ENCODE measurements around the gene CTSC.
A peak's percentile ranks its signal among the peaks of the same experiment; 100 is the strongest.

The CTSC gene

DNA sequence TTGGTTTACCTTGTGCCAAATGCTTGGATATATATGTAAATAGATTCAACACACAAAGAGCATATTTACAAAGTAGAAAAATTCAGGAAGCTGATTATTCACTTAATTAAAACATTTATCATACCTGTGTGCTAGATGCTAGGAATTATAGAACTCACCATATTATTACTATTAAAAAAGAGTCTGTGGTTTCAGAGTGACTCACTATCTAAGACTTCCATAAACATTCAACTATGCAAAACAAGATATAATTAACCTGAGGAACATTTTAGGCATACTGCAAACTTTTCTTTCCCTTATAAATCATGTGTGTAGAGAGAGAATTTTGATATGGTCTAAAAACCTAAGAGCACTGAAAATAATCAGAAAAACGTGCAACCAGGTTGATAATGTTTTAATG, 27.3 kb downstream of the CTSC start:
- TF ChIP-seq, protein P1, sequence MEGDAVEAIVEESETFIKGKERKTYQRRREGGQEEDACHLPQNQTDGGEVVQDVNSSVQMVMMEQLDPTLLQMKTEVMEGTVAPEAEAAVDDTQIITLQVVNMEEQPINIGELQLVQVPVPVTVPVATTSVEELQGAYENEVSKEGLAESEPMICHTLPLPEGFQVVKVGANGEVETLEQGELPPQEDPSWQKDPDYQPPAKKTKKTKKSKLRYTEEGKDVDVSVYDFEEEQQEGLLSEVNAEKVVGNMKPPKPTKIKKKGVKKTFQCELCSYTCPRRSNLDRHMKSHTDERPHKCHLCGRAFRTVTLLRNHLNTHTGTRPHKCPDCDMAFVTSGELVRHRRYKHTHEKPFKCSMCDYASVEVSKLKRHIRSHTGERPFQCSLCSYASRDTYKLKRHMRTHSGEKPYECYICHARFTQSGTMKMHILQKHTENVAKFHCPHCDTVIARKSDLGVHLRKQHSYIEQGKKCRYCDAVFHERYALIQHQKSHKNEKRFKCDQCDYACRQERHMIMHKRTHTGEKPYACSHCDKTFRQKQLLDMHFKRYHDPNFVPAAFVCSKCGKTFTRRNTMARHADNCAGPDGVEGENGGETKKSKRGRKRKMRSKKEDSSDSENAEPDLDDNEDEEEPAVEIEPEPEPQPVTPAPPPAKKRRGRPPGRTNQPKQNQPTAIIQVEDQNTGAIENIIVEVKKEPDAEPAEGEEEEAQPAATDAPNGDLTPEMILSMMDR (IDR thresholded peaks at IDR 0.05; ENCODE audit: low read length, missing control alignments): no peak
- peak; percentile 32 for DNase-seq (ENCODE audit: low read depth)
- no peak overlapping the region for H3K4me3 ChIP-seq (replicated peaks; ENCODE audit: low read depth, low read length)

DNA sequence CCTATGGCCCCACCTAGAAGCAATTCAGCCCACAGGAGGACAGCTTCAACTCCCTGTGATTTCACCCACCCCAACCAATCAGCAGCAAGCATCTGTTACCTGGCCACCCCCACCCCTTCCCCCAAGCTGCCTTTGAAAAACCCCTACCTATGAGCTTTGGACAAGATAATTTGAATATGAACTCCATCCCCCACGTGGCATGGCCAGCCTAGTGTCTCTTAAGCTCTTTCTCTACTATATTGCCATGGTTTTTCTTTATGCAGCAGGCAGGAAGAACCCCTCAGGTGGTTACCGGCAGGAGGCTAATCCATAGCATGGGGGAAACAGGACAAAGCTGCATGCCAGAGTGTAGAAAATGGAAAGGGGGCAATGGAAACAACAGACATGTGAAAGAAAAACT, 29.0 kb downstream of the CTSC start:
- no peak overlapping the region for H3K4me3 ChIP-seq (replicated peaks; ENCODE audit: low read depth, low read length)
- TF ChIP-seq, protein P1 (IDR thresholded peaks at IDR 0.05; ENCODE audit: low read length, missing control alignments): no peak
- DNase-seq (ENCODE audit: low read depth): no peak

DNA sequence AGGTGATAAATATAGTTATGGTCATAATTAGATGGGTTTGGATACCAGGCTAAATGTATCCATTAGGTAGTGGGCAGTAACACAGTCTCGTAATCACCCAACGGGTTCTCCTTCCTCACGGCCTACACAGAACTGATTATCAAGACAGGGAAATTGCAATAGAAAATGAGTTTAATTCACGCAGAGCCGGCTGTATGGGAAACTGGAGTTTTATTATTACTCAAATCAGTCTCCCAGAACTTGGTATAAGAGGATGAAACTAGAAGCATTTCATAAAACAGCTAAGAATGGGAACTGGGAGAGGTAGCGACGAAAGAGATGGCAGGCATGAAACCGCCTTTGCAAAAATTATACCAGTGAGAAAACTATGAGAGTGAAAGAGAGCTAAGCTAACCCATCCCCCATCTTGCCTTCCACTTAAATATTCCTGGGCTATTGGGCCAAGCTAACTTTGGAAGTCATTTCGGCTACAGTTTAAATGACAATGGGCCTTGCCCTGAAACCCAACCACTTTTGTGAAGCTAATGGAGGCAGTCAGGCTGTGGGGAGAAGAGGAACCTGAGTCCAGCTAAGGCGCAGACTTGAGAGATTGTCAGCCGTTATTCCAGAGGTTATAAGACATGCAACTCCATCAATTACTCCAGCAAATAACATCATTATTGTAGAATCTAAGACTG, 29.6 kb downstream of the CTSC start:
- TF ChIP-seq, protein P1 (IDR thresholded peaks at IDR 0.05; ENCODE audit: low read length, missing control alignments): no peak
- H3K4me3 ChIP-seq (replicated peaks; ENCODE audit: low read depth, low read length): no peak overlapping the region
- no peak for DNase-seq (ENCODE audit: low read depth)

- no peak for DNase-seq (ENCODE audit: low read depth)
- no peak overlapping the region for H3K4me3 ChIP-seq (replicated peaks; ENCODE audit: low read depth, low read length)
- TF ChIP-seq, protein P1 (IDR thresholded peaks at IDR 0.05; ENCODE audit: low read length, missing control alignments): no peak
Observed at GRCh38 chr11:88306785-88307184, 30.8 kb downstream of the CTSC start.

- TF ChIP-seq, protein P1 (IDR thresholded peaks at IDR 0.05; ENCODE audit: low read length, missing control alignments): no peak
- H3K4me3 ChIP-seq (replicated peaks; ENCODE audit: low read depth, low read length): no peak overlapping the region
- DNase-seq (ENCODE audit: low read depth): no peak
Observed at GRCh38 chr11:88305430-88305829, 32.1 kb downstream of the CTSC start.

GRCh38 chr11:88304352-88304751, 33.2 kb downstream of the CTSC start:
- no peak for DNase-seq (ENCODE audit: low read depth)
- TF ChIP-seq, protein P1 (IDR thresholded peaks at IDR 0.05; ENCODE audit: low read length, missing control alignments): no peak
- no peak overlapping the region for H3K4me3 ChIP-seq (replicated peaks; ENCODE audit: low read depth, low read length)

- TF ChIP-seq, protein P1 (IDR thresholded peaks at IDR 0.05; ENCODE audit: low read length, missing control alignments): no peak
- no peak overlapping the region for H3K4me3 ChIP-seq (replicated peaks; ENCODE audit: low read depth, low read length)
- no peak for DNase-seq (ENCODE audit: low read depth)
Observed at GRCh38 chr11:88303037-88303436, 34.5 kb downstream of the CTSC start.
